HG03280 (cell line): ENCODE results near the gene MYO19.
"Not testable (repeated sequence)": the region's sequence is repeated elsewhere in the genome, so short reads cannot be mapped to it uniquely, and the experiment has no call there.

ENCODE experiments used
- ATAC-seq: cut with Tn5 transposase; IDR thresholded peaks from one replicate; pipeline ENCODE4 v1.9.1; 2021; ENCODE audit warnings: mild to moderate bottlenecking, moderate library complexity; ENCODE audit not compliant: unreplicated experiment

MYO19 gene

DNA sequence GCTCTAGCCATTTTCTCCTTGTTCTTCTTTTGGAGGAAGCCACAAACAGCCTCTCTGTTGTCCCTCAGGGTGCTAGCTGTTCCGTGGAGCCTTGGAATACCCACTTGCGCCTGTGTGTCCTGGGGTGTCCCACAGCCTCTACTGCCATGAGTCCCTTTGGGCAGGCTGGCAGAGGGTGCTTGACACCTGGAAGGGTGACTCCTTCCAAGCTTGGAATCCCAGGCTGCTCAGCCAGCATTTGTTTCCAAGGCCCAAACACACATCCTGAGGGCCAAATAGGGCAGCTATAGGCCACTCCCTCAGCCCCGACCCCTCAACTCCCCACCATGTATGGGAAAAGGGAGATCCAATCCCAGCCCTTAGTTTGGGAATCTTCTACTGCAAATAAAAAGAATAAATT is 33.3 kb downstream of the MYO19 start:
- ATAC-seq, result no peak

DNA sequence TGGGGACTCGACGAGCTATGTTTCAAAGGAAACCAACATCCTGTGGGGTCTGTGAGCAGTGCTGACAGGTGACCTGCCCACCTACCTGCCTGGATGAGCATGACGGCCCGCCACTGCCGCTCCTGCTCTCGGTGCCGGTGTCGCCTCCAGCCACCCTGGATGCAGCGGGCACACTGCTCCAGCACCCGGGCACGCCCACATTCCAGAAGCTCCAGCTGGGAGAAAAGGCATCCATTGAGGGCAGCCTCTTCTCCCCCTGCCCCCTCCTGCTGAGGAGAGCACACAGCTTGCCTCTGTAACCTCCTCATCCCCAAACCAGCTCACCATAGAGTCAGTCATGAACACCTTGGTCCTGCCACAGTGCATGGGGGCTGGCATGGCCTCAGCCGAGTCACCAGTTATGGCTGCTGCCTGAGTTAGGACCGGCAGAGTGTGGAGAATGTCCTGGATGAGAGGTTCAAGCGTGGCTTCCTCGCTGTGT is 33.9 kb downstream of the MYO19 start:
- no peak for ATAC-seq

DNA sequence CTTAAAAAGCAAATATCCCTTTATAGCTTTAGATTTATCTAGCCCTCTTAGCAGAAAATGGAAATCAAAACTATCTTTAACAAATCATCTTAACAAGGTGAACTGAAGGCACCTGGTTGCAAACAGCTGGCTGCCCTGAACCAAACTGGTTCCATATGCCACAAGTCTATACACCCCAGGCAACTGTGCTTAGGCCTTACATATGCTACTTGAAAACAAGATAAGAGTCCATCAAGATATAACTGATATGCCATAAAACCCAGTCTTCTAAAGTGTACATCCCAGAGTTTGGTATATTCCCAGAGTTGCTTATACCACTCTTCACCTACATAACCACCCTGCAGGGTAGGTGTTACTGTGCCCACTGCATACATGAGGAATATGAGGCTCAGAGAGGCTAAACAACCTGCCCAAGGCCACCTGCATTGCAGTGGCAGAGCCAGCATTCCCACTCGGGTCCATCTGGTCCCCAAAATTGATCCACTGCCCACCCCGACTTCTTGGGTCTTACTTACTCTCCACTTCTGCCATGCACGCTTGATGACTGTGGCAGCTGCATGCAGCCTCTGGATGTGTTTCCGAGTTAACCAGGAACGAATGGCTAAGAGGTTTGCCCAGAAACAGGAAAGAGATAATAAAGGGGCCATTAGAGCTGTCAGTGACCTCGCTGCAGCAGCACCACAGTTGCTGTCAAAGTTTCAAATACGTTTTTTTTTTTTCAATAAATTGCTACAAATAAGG is 35.9 kb downstream of the MYO19 start:
- no peak for ATAC-seq

DNA sequence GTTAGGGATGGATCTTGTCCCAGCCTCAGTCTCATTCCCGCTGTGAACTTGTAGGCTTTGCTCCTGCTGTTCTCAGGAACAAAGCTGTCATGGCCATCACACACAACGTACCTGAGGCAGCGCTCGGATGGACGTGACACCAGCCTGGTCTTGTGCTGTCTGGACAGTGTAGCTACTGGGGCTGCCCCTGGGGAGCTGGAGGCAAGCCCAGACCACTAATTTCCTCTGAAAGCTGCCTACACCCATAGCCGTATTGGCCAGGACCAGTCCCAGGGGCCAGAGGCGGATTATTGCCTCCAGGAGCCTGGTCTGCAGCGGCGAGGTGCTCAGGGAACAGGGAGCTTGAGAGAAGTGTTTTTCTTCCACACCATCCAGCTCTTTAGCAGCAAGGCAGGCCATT is 36.5 kb downstream of the MYO19 start:
- no peak for ATAC-seq

DNA sequence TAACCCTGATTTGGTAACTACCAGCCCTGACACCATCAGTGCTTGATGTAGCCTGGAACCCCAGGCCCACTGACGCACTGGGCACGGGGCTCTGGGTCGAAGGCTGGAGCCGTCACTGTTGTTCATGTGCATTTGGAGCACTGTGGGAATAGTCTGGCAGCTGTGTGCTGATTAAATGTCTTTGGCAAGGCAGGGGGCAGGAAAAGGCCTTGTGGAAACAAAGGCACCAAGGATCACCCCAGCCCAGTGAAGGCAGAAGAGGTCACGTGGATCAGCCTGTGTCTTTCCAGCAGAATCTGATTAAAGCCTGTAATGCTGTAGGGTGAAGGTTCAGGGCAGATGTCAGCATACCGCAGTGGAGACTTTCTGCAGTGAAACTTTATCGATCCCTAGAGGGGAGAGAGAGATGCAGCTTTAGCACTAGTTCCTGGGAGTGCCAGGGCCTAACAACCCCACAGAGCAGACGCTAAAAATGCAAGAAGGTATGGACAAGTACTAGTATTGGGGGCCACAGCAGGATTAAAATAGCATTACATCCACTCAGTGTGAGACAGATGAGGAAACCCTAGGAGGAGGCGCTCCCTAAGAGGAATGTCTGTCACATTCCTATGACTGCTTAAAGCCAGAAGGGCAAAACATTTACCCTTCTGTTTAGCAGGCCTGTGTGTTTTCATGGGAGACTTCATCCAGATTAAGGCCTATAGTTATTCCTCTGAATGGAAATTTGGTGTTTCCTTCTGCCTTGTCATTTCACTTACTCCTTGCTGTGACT is 38.5 kb downstream of the MYO19 start:
- ATAC-seq, result no peak

DNA sequence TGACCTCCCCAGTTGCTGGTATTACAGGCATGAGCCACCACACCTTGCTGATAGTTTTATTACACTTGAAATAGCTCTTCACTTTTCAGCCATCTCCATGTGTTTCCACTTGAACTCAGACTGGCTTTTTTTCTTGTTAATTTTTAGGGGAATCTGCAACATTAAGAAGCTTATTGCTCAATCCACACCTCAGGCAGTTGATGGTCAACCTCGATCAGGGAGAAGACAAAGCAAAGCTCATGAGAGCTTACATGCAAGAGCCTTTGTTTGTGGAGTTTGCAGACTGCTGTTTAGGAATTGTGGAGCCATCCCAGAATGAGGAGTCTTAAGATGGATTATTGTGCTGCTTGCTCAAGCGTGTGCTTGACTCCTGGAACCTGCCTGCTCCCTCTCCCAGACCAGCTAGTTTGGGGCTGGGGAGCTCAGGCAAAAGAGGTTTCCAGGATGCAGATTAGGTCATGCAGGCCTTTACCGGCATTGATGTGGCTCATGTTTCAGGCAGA is 39.5 kb downstream of the MYO19 start:
- ATAC-seq, result no peak

DNA sequence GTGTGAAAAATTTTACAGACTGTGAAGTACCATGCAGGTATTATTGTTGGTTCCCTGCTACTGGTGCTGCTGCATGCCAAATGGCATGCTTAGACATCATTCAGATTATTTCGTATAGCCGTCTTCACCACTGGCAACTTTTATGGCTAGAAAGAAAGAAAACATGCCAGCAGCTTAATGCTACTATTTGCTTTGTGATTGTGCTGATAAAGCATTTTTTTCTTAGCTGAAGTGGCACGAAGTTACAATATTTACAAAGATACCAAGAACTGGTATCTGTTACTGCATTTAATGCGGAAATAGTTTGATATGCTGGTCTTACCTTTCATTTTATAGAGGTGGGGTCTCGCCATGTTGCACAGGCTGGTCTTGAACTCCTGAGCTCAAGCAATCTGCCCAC is 40.0 kb downstream of the MYO19 start:
- no peak for ATAC-seq

DNA sequence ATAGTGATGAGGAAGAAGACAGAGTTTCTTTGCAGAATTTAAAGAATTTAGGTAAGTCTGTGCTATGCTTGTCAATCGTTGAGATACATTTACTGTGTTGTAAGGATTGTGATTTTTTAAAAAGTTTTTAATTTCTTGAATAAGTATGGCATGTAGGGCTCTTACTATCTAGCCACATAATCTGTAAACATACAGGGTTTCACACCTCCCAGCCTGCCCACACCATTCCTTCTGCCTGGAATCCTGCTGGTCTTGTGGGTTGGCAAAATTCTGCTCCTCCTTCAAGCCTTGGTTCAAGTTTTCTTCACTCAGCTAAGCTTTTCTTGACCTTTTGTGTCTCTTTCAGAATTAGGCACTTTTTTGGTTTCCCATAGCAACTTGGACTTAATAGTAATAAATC is 40.7 kb downstream of the MYO19 start:
- ATAC-seq, result no peak

DNA sequence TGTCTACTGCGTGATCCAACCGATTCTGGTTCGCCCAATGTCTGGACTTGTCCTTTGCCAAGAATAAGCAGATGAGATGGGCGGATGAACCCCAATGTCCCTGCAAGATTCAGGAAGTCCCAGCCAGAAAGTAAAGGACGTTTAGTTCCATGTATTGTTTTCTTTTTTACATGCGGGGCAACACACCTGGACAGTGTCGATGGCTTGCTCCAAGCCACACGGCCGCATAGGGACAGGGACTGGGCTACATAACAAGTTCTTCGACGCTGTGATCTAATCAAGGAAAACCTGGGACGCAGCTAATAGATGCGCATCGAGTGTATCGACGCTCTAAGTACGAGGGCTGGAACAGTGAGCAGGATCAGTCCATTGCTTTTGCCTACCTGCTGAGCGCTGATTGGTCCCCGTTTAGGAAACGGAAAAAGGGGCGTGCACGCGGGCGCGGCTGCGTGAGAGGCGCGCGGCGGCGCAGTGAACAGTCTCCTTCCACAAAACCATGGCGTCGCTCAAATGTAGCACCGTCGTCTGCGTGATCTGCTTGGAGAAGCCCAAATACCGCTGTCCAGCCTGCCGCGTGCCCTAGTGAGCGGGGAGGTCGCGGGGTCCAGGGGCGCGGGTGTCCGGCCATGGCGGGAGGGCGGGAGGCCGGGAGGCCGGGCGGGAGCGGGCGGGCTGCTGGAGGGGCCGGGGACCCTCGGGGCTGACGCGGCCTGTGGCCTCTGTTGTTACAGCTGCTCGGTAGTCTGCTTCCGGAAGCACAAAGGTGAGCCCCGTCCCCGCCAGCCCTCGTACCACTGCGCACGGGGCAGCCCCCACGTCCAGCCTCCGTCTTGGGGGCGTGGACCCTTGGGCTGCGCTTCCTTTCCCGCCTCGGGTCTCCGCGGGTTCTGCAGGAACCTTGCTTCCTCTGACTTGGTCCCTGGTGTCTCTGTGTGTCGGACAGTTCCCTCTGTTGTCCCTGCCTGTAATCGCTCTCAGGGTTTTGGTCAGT is 48.2 kb downstream of the MYO19 start, which contains the start of gene ZNHIT3:
ZNHIT3 (plus strand) TSS at position 478 of the 991 bp plus-strand sequence; CDS start at position 497, 19 bp downstream.
- ATAC-seq, result peak; percentile 90

DNA sequence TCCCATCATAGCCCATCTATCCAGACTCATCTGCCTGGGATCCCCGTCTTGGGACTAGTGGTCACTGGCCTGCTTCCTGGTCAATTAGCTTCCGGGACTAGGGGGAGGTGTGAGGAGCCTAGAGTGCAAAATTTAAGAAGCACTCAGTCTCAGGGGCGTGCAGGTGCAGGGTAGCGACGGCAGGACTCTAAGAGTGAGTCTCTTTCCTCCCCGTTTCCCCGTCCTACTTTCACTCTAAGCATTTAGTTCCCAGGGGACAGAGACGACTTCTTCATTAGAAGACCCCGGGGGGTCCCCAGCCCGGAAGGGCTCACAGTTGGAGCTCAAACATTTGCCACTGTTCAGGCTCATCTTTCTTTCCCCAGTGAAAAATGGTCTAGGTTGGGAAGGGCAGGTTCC is 48.9 kb downstream of the MYO19 start:
- peak; percentile 5 for ATAC-seq

DNA sequence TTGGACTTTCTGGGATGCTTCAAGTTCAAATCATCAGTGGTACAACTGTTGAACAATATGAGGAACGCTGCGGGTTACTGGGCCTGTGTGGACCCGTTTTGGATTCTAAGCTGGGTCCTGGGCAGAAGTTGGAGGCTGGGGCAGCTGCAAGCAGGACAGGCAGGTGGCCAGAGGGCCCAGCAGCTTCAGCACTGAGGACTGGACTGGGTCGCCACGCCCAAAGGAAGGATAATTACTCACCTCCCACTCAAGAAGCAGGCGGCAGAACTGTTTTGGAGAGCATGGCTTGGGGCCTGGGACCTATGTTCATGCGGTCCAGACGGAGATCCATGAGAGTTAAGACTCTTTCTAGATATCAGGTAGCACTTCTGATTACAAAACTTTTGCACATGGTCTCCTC is 49.6 kb downstream of the MYO19 start:
- ATAC-seq, result no peak

DNA sequence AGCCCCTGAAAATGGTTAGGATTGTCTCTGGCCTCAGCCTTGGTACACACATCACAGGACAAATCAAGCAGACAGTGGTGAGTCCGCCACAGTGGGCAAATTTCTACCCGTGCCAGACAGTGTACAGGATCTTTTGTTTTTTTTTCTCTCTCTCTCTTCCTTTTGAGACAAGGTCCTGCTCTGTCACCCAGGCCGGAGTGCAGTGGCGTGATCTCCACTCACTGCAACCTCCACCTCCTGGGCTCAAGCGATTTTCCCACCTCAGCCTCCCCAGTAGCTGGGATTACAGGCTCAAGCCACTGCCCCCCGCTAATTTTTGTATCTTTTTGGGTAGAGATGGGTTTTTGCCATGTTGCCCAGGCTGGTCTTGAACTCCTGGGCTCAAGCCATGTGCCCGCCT is 50.6 kb downstream of the MYO19 start:
- ATAC-seq, result not testable (repeated sequence)

DNA sequence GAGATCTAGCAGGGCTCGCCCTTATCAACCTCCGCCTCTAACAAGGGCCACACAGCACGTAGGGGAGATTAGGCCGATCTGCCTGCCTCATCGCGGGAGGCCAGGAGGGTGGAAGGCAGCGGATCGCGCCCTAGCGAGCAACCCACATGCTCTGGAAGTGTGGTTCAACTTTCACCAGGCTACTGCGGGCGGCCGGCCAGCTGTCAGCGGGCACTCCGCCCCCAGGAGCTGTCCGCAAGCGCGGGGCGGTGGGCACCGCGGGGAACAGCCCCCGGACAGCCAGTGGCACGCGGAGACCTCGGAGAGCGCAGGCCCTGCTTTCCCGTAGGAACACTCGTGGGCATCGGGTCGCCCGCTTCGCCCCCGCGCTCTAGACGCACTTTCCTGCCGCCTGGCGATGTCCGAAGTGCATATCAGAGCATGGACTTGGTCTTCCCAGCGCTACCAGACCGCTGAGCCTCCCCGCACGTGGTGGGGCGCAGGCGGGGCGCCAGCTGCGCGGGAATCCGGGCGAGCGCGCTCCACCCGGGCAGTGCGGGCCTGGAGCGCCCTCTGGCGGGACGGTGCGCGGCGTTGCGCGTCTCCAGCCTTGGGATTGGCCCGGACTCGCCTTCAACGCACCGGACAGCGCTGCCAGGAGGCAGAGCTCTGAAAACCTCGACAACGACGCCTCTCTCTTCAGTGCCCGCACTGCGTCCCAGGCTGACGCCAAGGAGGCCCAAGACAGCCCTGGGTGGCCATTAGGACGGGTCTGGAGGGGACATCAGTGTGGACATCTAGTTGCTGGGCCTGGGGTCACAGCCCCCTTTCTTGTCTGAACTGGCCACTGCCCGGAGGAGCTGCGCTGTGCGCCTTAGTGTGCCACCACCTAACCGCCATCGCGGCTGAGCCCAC is 51.8 kb downstream of the MYO19 start:
- ATAC-seq, result peak; percentile 40

DNA sequence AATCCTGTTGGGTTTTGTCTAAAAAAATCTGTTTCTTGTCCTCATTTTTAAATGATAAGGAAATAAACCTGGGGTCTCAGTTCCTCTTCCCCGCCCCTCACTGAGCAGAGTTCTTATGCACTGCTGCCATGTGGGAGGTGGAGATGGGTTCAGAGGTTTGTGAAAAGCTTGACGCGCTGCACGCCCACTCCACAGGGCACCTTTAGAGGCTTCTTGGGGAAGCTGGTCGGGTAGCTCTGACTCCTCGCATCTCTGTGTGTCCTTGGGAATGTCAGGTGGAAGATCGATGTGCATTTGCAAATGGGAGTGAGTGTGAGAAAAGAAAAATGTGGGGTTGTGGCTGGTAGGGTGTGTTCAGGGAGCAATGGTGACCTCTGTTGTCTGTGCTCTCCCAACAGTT is 52.8 kb downstream of the MYO19 start:
- ATAC-seq, result no peak

DNA sequence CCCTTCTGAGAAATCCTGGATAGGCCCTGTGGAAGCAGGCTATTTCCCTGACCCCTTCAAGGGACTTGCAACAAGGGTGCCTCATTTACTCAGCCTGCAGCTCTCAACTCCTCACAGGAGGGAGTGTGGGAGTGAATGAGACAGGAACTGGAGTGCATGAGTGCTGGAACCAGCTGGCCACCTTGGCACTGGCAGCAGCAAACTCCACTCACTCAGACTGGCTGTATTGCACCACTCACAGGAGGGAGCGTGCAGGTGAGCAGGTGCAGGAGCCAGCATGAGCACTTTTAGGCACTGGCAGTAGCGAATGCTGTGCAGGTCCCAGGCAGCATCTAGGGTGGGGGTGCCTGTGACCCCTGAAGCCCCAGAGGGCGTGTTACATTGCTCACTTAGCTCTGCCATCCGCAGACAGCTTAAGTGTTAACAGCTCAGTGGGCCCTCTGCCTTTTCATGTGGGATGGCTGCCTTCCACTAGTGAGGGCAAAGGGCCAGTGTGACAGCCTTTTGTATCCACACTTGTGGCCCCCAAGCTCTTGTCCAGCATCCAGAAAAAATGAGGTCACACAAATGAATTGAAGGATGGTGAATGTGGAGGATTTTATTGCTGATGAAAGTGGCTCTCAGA is 59.2 kb downstream of the MYO19 start:
- ATAC-seq, result no peak

DNA sequence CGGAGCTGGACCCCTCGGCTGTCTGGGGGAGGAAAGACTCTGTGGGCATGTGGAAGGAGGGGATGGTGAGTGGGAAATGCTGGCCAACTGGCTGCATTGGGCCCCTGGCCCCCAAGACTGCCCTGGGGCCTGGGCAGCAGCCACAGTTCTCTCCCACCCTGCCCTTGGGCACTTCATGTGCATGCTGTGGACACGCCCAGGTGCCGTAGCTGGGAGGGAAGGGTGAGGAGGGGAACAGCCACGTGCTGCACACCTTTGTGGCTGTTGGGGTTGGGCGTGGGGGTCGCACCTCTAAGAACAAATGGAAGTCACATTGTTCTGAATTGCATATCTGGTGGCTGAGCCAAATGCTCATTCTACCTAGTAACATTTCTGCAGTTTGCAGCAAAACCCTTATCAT is 60.1 kb downstream of the MYO19 start:
- ATAC-seq, result no peak

DNA sequence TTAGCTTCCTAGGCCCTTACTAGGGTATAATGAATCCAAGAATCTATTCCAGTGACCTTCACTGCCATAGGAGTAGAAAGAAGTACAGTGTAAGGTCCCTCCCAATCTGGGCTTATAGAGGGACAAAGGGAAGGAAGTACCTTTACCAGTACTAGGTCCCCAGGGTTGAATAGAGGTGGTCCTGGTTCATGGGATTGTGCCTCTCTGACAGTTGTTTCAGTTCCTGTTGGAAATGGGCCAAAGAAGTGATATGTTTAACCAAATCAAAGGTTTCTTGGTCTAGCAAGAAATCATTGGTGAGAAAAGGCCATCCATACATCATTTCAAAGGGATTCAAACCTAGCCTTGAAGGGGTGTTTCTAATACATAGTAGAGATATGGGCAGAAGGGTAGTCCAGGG is 64.2 kb downstream of the MYO19 start:
- no peak for ATAC-seq

DNA sequence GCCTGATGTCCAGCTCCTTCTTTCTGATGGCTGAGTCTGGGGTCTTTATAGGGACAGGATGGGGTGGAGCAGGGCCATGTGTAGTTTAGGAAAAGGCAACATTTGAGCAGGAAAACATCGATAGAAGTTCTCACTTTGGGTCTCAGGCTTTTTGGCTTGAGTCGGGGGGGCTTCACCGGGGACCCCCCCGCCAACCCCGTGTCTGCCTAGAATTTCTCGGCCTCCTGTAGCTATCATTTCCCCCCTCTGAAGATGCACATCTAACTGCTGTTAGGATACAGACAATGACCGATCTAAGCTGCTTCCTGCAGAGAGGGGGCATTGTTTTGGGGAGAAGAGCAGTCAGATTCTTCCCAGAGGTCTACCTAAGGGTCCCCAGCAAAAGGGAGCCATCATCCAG is 64.9 kb downstream of the MYO19 start:
- no peak for ATAC-seq

DNA sequence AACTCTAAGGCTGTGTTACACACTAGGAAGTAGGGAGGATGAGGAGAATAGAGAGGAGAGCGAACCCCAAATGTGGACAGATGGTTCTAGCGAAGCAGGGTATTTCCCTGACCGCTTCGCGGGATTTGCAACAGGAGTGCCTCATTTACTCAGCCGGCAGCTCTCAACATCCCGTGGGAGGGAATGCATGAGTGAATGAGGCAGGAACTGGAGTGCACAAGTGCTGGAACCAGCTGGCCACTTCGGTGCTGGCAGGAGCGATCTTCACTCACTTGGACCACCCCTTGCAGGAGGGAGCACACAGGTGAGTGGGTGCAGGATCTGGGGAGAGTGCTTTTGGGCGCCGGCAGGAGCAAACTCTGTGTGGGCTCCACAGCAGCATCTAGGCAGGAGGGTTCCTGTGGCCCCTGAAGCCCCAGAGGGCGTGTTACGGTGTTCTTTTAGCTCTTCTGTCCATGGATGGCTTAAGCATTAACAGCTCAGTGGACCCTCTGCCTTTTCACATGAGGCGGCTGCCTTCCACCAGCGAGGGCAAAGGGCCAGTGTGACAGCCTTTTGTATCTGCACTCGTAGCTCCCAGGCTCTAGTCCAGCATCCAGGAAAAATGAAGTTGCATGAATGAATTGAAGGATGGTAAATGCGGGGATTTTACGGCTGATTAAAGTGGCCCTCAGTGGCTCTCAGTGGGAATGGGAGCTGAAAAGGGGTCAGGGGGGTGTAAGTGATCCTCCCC is 65.6 kb downstream of the MYO19 start:
- ATAC-seq, result no peak
